GM23248 (cell line): ENCODE results near the gene CYP4F12.

Experiments used
- EZH2 ChIP-seq: fragments of 200-600 bp; sonication (generic); IDR thresholded peaks from 2 replicates; pipeline ENCODE4 v1.6.1; 2018; ENCODE audit warnings: antibody characterized with exemption, mild to moderate bottlenecking; ENCODE audit not compliant: insufficient read depth, poor library complexity, severe bottlenecking
- EZH2phosphoT487 ChIP-seq: fragments of 200-600 bp; sonication (generic); IDR thresholded peaks from 2 replicates; pipeline ENCODE4 v1.6.1; 2018; ENCODE audit warnings: antibody characterized with exemption, moderate library complexity, mild to moderate bottlenecking, low read depth; ENCODE audit not compliant: insufficient read depth

GRCh38 chr19:15701757-15702533 is 29.1 kb downstream of the CYP4F12 start:
- TF ChIP-seq EZH2 (no peak), EZH2phosphoT487 (no peak)
